ENCODE results near the gene ISCU. TPM values are rescaled to one million over a fixed set of nuclear protein-coding genes. Genes with fewer than 3 reads are reported as not detected.
A peak's percentile ranks its signal among the peaks of the same experiment; 100 is the strongest.

Gene ISCU
- total and polyA plus RNA-seq, 9 of the 15 experiments (the other 6 are each of a cell fraction or from before 2014, with no cell fraction given) = 15.9 to 92.5 (median 77.3) TPM

DNA sequence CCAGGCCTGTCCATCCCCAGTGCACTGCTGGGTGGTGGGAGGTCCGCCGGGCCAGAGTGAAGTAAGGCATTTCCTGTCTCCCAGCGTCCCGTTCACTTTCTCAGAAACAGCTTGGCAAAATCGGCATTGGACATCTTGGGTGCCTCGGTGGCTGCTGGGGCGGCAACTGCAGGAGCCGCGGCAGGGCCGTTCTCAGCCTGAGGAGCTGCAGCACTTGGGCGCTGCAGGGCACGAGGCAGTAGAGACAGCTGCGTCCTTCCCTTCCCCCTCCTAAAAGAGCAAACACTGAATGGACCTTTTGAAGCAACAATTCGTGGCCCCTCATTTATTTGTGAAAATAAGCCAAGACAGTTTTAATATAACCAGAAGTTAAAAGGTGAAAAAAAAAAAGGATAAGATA lies 39.0 kb upstream of the ISCU start:
- Histone ChIP-seq H3K4me2 (ENCODE audit: insufficient read depth, low read length) (no peak overlapping the region), H3K4me3 (no peak overlapping the region), H3K27ac (ENCODE audit: extremely low read depth, low read depth, low read length) (no peak overlapping the region), H3K4me1 (replicated peaks in 1 of 2; ENCODE audit: control insufficient read depth in 2 of 2, insufficient read depth in 2 of 2, low read length in 2 of 2) (no peaks in the 10 kb centered on the region), H3K9me1 (ENCODE audit: control insufficient read depth, insufficient read depth, low read length) (no peaks in the 10 kb centered on the region), H3K27me3 (ENCODE audit: control insufficient read depth in 2 of 2, insufficient read depth in 2 of 2, low read length in 2 of 2) (no peaks in the 10 kb centered on the region), H3K9me3 (replicated peaks; ENCODE audit: control insufficient read depth, insufficient read depth, low read depth, low read length) (no peaks in the 10 kb centered on the region), H3K79me2 (ENCODE audit: control insufficient read depth, insufficient read depth, low read length) (no peaks in the 10 kb centered on the region; the same call in 2 of the 3 replicates), H2AFZ (ENCODE audit: low read depth, low read length) (no peak overlapping the region), H3K36me3 (ENCODE audit: control insufficient read depth, insufficient read depth, low read length) (peaks cover 99% of the 10 kb centered on the region), H4K20me1 (replicated peaks; ENCODE audit: control insufficient read depth, insufficient read depth, low read length) (0 out of 2 replicates have a peak, but pooled peaks cover 7% of the 10 kb centered on the region), H3K9ac (ENCODE audit: insufficient read depth in 1 of 2, low read depth in 2 of 2, low read length in 2 of 2) (peak overlapping the region in 1 of 2 experiments; percentile 11; a peak in 1 of 4 replicates)
- no peak for FAIRE-seq
- in situ Hi-C loops (cut with MboI) (no loop called here), intact Hi-C loops (cut with micrococcal nuclease) (no loop called here)
- BruUV-seq (replicated peaks) = no TSS peak
- no peak for DNase-seq (ENCODE audit: extremely low read depth in 1 of 4, low spot score in 3 of 4)
- POLR2A ChIA-PET = interaction anchor here (2.5 kb wide), 1 partner anchor 8 kb away, joined by 20 read pairs; no protein-coding TSS in a partner anchor
- no peak for ATAC-seq
- peak; percentile 45; the same call in 1 of the 2 replicates for TF ChIP-seq POLR2G (IDR thresholded peaks at IDR 0.05; ENCODE audit: low read depth, low read length)
- TF ChIP-seq RBM22 (IDR thresholded peaks at IDR 0.05; ENCODE audit: low read depth, low read length, poor library complexity, severe bottlenecking) = peak; percentile 66
- TF ChIP-seq ZNF24 (IDR thresholded peaks at IDR 0.05) = no peak
- CTCF ChIA-PET (ENCODE audit: low intra/inter-chr PET ratio) = no interaction called here
- 85% methylated on average over 7 of the region's 14 CpGs for WGBS (ENCODE audit: insufficient coverage, low coverage, missing lambda C conversion rate)

DNA sequence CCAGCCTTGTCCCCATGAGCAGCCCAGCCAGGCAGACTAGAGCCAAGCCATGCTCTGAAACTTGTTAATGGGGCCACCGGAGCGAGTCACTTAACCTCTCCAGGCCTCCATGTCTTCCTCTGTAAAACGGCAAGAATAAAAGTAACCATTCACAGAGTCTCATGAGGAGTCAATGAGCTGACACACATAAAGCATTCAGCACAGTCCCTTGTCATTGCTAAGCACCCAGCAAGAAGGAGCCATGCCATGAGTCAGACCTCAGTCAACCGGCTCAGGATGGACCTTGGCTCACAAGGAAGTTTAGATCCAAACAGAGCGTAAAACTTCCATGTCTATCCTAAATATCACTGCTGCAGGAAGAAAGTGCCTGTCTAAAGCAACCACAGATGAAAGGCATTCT lies 36.7 kb upstream of the ISCU start:
- no peak for FAIRE-seq
- POLR2A ChIA-PET = interaction anchor here (0.6 kb wide), 1 partner anchor 35 kb away, joined by 3 read pairs; no protein-coding TSS in a partner anchor
- TF ChIP-seq, protein P1, sequence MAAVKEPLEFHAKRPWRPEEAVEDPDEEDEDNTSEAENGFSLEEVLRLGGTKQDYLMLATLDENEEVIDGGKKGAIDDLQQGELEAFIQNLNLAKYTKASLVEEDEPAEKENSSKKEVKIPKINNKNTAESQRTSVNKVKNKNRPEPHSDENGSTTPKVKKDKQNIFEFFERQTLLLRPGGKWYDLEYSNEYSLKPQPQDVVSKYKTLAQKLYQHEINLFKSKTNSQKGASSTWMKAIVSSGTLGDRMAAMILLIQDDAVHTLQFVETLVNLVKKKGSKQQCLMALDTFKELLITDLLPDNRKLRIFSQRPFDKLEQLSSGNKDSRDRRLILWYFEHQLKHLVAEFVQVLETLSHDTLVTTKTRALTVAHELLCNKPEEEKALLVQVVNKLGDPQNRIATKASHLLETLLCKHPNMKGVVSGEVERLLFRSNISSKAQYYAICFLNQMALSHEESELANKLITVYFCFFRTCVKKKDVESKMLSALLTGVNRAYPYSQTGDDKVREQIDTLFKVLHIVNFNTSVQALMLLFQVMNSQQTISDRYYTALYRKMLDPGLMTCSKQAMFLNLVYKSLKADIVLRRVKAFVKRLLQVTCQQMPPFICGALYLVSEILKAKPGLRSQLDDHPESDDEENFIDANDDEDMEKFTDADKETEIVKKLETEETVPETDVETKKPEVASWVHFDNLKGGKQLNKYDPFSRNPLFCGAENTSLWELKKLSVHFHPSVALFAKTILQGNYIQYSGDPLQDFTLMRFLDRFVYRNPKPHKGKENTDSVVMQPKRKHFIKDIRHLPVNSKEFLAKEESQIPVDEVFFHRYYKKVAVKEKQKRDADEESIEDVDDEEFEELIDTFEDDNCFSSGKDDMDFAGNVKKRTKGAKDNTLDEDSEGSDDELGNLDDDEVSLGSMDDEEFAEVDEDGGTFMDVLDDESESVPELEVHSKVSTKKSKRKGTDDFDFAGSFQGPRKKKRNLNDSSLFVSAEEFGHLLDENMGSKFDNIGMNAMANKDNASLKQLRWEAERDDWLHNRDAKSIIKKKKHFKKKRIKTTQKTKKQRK (IDR thresholded peaks at IDR 0.05; ENCODE audit: borderline replicate concordance, low read depth, low read length) = no peak
- TF ChIP-seq TAL1 (IDR thresholded peaks at IDR 0.05) (no peak), ZNF778 (CRISPR knock-in tag; IDR thresholded peaks at IDR 0.05) (no peak), TCFL5 (CRISPR knock-in tag; conservative IDR thresholded peaks at IDR 0.05) (no peak)
- TF ChIP-seq, protein P2, sequence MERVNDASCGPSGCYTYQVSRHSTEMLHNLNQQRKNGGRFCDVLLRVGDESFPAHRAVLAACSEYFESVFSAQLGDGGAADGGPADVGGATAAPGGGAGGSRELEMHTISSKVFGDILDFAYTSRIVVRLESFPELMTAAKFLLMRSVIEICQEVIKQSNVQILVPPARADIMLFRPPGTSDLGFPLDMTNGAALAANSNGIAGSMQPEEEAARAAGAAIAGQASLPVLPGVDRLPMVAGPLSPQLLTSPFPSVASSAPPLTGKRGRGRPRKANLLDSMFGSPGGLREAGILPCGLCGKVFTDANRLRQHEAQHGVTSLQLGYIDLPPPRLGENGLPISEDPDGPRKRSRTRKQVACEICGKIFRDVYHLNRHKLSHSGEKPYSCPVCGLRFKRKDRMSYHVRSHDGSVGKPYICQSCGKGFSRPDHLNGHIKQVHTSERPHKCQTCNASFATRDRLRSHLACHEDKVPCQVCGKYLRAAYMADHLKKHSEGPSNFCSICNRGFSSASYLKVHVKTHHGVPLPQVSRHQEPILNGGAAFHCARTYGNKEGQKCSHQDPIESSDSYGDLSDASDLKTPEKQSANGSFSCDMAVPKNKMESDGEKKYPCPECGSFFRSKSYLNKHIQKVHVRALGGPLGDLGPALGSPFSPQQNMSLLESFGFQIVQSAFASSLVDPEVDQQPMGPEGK (CRISPR knock-in tag; IDR thresholded peaks at IDR 0.05; ENCODE audit: borderline replicate concordance) = no peak

More for the DNA sequence above, 36.7 kb upstream of the ISCU start:
- Histone ChIP-seq H3K27me3 (ENCODE audit: control insufficient read depth in 2 of 2, insufficient read depth in 2 of 2, low read length in 2 of 2) (no peaks in the 10 kb centered on the region), H3K9me1 (ENCODE audit: control insufficient read depth, insufficient read depth, low read length) (no peaks in the 10 kb centered on the region), H3K4me1 (replicated peaks in 1 of 2; ENCODE audit: control insufficient read depth in 2 of 2, insufficient read depth in 2 of 2, low read length in 2 of 2) (no peaks in the 10 kb centered on the region), H4K20me1 (replicated peaks; ENCODE audit: control insufficient read depth, insufficient read depth, low read length) (peaks cover 7% of the 10 kb centered on the region; the same call in 1 of the 2 replicates), H3K79me2 (ENCODE audit: control insufficient read depth, insufficient read depth, low read length) (peaks cover 6% of the 10 kb centered on the region; the same call in 2 of the 3 replicates), H2AFZ (ENCODE audit: low read depth, low read length) (no peak overlapping the region), H3K27ac (ENCODE audit: extremely low read depth, low read depth, low read length) (no peak overlapping the region), H3K36me3 (ENCODE audit: control insufficient read depth, insufficient read depth, low read length) (peaks cover 99% of the 10 kb centered on the region), H3K4me2 (ENCODE audit: insufficient read depth, low read length) (no peak overlapping the region), H3K9ac (ENCODE audit: insufficient read depth in 1 of 2, low read depth in 2 of 2, low read length in 2 of 2) (no peak overlapping the region), H3K4me3 (no peak overlapping the region), H3K9me3 (replicated peaks; ENCODE audit: control insufficient read depth, insufficient read depth, low read depth, low read length) (no peaks in the 10 kb centered on the region)
- intact Hi-C loops (cut with micrococcal nuclease) = no loop called here
- 90% methylated on average over 5 of the region's 5 CpGs for WGBS (ENCODE audit: insufficient coverage, low coverage, missing lambda C conversion rate)
- in situ Hi-C loops (cut with MboI) = no loop called here
- ATAC-seq (no peak), DNase-seq (ENCODE audit: extremely low read depth in 1 of 4, low spot score in 3 of 4) (no peak)
- no TSS peak for BruUV-seq (replicated peaks)
- CTCF ChIA-PET (ENCODE audit: low intra/inter-chr PET ratio) = no interaction called here
